Fibroblast of pulmonary artery (primary cell): ENCODE data around the gene FDXR.

Experiments used
- DNase-seq: peaks from one replicate; pipeline ENCODE4 v3.0.0-alpha.2; 2010; ENCODE audit warnings: low read depth
- H3K4me3 ChIP-seq: replicated peaks from 2 replicates; pipeline ENCODE4 v1.5.1; 2011; ENCODE audit warnings: low read depth, mild to moderate bottlenecking, control low read depth, low read length, moderate library complexity
- TF ChIP-seq, protein P1 (sequence below): IDR thresholded peaks from 2 replicates; pipeline ENCODE4 v1.5.1; 2011; ENCODE audit warnings: mild to moderate bottlenecking, control low read depth, low read length, inconsistent platforms; ENCODE audit errors: missing control alignments

Gene FDXR

DNA sequence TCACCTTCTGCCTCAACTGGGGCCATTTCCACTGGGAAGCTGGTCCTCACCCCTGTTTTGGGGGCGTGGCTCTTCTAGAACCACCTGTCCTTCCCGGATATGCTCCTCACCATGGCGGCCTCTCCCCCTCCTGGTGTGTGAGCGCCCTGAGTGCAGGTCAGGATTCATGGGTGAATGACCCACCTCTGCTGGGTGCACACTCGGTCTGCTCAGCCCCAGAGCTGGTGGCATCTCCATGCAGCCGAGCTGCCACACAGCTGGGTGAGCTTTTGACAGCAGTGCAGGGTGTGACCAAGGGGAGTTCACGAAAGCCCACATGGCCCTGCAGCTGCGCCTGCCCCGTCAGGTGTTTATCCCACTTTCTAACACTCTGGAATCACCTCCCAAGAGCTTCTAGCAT lies 40.4 kb downstream of the FDXR start:
- no peak overlapping the region for H3K4me3 ChIP-seq
- DNase-seq, result no peak
- TF ChIP-seq, protein P1, sequence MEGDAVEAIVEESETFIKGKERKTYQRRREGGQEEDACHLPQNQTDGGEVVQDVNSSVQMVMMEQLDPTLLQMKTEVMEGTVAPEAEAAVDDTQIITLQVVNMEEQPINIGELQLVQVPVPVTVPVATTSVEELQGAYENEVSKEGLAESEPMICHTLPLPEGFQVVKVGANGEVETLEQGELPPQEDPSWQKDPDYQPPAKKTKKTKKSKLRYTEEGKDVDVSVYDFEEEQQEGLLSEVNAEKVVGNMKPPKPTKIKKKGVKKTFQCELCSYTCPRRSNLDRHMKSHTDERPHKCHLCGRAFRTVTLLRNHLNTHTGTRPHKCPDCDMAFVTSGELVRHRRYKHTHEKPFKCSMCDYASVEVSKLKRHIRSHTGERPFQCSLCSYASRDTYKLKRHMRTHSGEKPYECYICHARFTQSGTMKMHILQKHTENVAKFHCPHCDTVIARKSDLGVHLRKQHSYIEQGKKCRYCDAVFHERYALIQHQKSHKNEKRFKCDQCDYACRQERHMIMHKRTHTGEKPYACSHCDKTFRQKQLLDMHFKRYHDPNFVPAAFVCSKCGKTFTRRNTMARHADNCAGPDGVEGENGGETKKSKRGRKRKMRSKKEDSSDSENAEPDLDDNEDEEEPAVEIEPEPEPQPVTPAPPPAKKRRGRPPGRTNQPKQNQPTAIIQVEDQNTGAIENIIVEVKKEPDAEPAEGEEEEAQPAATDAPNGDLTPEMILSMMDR, result no peak

DNA sequence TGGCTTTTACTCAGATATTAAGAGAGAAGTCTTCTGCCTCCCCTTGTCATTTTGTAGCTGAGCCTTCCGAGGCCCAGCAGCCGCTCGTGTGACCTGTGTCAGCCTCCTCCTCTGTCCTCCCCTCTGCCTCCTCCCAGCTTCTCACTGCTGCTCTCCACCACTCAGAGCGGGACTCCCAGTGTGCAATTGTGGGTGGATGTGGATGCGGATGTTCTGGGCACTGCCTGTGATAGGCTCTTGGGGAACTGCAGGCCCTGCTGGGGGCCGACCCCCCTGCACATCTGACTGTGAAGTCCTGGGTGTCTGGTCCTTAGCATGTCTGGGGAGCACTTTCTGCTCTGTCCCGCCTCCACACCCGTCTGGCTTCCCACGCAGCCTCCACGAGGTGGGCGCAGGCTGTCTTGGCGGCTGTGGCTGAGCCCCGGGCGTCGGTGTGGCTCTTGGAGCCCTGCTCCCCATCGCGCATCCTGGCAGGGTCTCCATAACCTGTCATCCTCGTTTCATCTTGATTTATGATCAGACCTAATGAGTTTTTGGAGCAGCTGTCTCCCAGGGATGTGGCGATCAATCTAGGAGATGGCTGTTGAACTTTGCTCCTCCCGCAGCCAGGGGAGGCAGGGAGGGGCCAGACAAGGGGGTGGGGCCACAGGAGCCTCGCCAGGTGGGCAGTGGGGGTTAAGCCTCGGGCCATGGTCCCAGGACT lies 41.2 kb downstream of the FDXR start:
- no peak for DNase-seq
- H3K4me3 ChIP-seq, result no peak overlapping the region
- TF ChIP-seq, protein P1, result no peak

DNA sequence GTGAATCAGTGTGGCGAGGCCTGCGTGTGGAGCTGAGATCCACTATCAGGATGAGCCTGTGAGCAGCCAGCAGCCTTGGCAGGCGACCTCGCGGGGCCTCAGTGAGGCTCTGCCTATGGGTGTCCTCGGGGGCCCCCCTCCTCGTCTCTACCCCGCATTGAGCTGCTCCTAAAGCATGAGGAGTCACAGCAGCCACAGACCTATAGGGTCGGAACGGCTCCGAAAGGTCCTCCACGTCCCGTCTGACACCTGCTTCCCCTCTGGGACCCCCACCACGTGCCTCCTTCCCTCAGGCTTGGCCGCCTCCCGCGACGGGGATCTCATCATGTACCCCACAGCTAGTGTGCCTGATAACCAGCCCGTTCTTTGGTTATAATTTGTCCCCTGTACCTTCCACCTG lies 41.9 kb downstream of the FDXR start:
- no peak for DNase-seq
- TF ChIP-seq, protein P1, result no peak

DNA sequence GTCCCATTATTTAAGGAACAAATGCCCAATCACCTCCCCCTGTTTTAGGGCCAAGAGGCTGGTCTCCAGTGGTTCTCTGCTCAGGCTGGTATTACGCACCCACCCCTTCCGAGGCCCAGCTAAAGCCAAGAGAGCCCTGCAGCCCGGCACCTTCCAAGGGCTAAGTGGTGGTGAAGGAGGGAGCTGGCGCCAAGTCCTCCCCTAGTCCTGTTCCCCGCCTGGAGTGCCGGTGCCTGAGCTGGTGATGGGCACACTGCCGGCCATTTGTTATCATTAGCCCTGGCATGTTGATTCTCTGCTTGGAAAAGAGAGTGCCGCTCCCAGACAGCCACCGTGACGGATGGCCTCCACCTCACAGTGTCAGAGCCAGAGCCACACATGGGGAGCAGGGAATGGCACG lies 45.0 kb downstream of the FDXR start:
- TF ChIP-seq, protein P1, result no peak

More for the DNA sequence above, 41.9 kb downstream of the FDXR start:
- H3K4me3 ChIP-seq, result no peak overlapping the region

DNA sequence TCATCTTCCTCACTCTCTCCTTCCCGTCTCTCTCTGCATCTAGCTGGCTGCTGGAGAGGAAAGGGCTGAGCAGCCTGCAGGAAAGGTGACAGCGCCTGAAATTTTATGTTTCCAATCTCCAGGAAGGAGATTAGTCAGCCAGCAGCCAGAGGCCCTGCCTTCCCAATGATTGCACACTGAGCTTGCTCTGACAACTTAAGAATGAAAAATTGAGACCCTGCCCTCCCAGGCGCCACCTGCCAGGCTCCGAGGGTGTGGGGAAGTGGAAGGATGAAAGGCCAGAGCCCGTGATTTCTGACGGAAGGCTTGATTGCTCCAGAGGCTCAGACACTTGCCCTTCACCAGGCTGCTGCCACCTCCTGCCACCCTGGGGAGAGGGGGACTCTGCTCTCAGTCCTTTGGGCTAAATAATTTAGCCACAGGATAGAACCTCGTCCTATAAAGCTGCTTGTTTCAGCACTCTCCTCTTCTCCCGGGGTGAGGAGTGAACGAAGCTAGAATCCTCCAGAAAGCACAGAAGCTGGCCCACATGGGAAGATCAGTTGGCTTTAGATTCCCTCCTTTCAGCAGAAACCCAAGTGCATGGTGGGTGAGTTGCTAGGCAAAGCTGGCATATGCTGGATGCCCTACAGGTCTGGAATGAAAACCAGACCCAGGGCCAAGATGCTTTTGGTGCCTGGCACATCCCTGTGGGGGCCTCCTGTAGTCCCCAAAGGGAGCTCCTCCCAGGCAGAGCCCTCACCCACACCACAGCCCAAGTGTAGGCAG lies 46.7 kb downstream of the FDXR start:
- DNase-seq, result no peak
- no peak overlapping the region for H3K4me3 ChIP-seq
- TF ChIP-seq, protein P1, result no peak

More for the DNA sequence above, 45.0 kb downstream of the FDXR start:
- no peak for DNase-seq
- no peak overlapping the region for H3K4me3 ChIP-seq

DNA sequence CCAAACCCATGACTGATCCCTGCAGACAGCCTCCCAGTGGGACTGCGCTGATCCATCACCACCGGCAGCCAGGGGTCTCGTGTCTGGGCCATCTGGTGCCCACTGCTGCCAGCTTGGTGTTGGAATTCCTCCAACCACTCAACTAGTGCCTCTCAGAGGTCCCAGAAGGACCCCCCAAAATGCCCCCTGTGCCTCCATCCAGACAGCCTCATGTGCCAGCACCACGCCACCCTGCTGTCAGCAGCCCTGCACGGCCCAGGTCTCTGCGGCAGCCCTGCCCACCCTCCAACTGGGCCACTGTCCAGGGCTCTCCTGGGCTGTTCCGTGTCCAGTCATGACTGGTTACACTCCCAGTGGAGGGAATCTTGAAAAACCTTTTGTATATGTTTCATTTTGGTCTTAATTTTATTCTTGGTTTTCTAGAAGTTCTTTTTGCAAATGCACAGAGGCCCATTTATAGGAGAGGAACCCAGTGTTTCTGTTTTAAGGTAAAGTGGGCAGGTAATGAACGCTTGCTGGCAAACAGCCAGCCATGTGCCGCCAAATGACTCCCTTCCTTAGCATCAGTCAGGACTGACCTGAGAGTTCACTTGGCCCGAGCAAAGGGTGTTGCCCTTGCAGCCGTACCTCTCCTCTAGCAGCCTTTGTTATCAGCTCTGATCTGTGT lies 47.7 kb downstream of the FDXR start:
- TF ChIP-seq, protein P1, result no peak
- no peak for DNase-seq
- no peak overlapping the region for H3K4me3 ChIP-seq
